NCI-H226 (cell line): ENCODE data around the gene AKNA.

Source experiments
- DNase-seq: peaks from one replicate; pipeline ENCODE4 v3.0.0-alpha.2; 2015

Gene AKNA, protein sequence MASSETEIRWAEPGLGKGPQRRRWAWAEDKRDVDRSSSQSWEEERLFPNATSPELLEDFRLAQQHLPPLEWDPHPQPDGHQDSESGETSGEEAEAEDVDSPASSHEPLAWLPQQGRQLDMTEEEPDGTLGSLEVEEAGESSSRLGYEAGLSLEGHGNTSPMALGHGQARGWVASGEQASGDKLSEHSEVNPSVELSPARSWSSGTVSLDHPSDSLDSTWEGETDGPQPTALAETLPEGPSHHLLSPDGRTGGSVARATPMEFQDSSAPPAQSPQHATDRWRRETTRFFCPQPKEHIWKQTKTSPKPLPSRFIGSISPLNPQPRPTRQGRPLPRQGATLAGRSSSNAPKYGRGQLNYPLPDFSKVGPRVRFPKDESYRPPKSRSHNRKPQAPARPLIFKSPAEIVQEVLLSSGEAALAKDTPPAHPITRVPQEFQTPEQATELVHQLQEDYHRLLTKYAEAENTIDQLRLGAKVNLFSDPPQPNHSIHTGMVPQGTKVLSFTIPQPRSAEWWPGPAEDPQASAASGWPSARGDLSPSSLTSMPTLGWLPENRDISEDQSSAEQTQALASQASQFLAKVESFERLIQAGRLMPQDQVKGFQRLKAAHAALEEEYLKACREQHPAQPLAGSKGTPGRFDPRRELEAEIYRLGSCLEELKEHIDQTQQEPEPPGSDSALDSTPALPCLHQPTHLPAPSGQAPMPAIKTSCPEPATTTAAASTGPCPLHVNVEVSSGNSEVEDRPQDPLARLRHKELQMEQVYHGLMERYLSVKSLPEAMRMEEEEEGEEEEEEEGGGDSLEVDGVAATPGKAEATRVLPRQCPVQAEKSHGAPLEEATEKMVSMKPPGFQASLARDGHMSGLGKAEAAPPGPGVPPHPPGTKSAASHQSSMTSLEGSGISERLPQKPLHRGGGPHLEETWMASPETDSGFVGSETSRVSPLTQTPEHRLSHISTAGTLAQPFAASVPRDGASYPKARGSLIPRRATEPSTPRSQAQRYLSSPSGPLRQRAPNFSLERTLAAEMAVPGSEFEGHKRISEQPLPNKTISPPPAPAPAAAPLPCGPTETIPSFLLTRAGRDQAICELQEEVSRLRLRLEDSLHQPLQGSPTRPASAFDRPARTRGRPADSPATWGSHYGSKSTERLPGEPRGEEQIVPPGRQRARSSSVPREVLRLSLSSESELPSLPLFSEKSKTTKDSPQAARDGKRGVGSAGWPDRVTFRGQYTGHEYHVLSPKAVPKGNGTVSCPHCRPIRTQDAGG (N-terminal part only)

GRCh38 chr9:114387680-114388356, at the start of gene AKNA:
Gene AKNA (minus strand): TSS chr9:114387982. CDS start chr9:114381333, 6,649 bp downstream.
- no peak for DNase-seq

GRCh38 chr9:114437401-114437893, 49.7 kb upstream of the AKNA start:
- no peak for DNase-seq

DNA sequence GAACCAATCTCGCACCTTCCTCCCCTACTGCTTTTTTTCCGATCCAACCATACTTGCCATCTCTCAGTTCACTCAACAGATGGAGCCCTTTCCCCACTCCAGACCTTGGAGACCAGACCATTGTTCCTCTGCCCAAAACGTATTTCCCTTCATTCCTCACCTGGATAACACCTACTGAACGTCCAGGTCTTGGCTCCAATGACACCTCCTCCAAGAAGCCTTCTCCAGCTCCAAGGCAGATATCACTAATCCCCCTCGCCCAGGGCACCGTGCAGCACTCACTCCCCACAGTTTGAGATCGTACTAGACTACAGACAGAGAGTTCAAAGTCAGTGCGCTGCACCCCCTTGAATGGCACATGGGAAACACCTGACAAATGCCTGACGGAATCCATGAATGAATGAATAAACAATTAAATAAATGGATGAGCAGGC, 47.1 kb upstream of the AKNA start:
- peak; percentile 7 for DNase-seq

GRCh38 chr9:114433720-114434255, 46.0 kb upstream of the AKNA start:
- no peak for DNase-seq

- no peak for DNase-seq
Measured at GRCh38 chr9:114433086-114433485, 45.3 kb upstream of the AKNA start.

DNA sequence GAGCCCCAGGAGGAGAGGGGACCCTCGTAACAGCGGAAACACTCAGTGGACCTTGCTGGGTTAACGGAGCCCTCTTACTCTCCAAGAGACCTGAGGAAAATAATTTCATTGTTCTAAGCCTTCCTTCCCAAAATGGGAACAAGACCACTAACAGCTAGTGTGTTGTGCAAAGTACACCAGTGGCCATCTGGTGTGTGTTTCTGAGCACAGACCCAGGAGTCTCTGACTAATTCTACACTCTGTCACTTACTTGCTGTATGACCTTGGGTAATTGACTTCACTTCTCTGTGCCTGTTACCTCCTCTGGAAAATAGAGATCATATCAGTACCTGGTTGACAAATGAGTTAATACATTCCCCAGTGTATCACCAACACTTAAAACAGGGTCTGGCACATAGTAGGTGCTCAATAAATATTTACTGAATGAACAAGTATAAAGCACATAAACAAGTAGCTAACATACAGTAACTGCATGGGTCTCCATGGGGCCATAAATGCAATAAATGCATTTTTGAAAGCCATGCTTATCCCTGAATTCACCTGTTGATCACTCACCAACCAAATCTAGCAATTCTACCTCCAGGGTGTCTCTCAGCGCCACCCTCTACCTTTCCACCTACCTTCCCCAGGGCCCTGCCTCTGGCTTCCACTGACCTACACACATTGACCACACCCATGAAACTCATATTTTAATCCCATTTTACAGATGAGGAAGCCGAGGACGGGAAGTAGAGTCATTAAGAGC, 44.7 kb upstream of the AKNA start:
- DNase-seq = no peak

GRCh38 chr9:114431770-114432169, 44.0 kb upstream of the AKNA start:
- DNase-seq = no peak

- no peak for DNase-seq
Measured at GRCh38 chr9:114431003-114431402, 43.2 kb upstream of the AKNA start.

DNA sequence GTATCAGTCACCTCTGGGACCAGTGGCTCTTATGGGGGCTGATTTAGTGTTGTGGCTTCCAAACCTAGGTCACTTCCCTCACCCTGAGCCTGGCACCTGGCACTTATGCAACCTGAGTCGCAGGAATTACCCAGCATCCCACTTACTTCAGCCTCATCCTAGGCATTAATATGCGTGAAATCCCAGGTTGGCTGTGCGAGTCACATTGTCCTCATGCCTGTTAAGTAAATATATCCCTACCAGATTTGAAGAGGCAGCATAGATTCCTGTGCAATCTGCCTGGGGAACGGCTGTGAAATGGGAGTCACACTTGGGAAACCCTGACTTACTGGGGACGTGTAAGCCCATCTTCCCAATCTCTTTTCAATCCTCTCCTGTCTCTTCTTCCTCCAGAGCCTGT, 42.7 kb upstream of the AKNA start:
- no peak for DNase-seq

DNA sequence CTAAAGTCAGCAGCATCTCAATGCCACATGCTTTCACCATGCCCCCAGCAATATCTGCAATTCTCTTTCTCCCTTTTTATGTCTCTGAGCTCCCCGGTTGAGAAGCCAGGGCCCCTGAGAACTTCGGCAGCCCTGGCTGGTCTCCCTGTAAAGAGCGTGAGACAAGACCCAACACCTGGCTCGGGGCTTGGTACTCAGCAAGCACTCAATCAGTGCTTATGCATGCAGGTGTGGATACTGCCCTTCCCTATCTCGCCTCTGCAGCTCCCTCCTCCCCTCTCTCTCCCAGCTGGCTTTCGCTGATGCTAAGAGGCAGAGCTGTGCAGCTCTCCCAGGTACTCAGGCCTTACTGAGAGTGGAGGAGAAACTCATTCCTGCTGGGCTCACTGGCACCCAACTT, 41.7 kb upstream of the AKNA start:
- no peak for DNase-seq

DNA sequence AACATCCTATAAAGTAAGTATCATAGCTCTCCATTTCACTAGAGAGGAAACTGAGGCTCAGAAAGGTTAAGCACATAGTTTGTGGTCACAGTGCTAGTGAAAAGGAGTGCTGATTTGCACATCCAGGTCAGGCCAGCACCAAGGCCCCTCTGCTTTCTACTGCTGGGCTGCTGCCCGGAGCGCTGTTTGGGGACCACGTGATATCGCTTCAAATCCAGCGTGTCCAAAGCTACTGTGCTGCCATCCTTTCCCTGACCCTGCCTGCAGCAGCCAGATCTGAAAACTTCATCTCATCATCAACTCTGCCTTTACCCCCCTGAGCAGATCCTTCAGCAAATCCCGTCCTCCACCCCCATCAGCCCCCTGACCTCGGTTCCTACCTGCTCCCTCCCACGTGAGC, 40.7 kb upstream of the AKNA start:
- no peak for DNase-seq

DNA sequence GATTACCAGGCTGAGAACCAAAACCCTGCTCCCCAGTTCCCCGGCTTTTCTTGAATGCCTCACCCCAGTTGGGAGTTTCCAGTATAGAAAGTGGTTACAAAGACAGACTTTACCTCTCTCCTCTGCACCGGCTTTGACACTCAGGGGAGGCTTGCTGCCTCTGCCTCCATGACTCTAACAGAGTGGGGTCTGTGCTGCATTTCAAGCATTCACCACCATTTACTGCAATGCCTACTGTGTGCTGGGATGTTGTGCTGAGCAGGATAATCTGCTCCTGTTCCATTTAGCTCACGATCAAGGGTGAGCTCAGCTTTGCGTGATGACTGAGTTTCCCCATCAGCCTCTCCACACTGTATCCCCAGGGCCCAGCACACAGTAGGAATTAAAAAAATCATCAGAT, 39.9 kb upstream of the AKNA start:
- DNase-seq = no peak

DNA sequence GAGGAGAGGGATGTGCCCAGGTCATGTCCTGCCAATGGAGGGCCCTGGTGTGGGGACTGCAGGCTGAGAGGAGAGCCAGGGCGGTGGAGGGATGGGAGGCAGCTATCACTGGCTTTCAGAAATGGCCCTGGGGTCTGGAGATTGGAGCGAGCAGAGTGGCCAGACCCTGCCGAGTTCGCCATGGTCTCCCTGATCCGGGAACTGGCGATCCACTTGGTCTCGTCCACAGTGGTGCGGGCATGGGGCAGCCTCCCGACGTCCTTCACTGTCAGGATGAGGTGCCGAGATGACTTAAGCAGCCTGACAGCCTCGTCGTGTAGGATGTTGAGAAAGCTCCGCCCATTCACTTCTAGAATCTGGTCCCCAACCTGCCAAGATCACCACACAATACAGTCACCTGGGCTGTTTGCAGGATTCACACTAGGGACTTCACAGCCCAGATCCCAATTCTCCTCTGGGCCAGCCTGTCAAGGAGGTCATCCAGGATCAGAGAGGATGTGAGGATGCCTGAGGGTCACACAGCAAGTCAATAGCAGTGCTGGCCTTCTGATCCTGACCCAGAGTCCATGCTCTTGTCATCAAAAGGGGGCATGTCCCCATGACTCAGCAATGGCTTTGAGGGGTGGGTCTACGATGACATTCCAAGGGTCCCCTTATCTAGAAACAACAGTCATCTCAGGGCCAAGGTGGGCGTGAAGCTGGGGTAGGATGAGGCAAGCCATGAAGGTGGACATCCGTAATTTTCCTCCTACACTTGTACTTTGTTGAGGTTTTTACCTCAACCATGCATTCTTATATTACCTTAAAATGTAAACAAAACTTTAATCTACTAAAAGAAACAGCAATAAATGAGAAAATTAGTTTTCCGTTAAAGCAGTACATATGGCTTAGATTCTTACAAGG, 38.5 kb upstream of the AKNA start:
- DNase-seq = no peak

- DNase-seq = no peak
Measured at GRCh38 chr9:114425126-114425525, 37.3 kb upstream of the AKNA start.

DNA sequence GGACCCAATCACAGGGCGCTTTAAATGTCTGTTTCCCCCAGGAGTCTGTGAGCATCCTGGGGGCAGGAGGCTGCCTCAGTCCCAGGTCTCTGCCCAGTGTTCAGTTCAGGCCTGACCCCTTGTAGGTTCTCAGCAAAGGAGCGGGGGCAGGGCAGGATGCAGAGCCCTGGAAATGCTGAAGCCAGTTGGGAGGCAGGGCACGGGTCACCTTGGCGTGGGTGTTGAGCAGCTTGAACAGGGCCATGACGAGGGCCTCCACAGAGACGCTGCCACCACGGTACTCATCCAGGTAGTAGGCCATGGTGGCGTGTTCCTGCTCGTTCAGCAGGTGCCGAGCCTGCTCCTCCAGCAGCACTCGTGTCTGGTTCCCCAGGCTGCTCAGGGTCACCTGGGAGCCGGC, 36.3 kb upstream of the AKNA start:
- no peak for DNase-seq

GRCh38 chr9:114423181-114423580, 35.4 kb upstream of the AKNA start:
- DNase-seq = no peak

- no peak for DNase-seq
Measured at GRCh38 chr9:114421147-114421546, 33.4 kb upstream of the AKNA start.

GRCh38 chr9:114419796-114420195, 32.0 kb upstream of the AKNA start:
- DNase-seq = no peak

DNA sequence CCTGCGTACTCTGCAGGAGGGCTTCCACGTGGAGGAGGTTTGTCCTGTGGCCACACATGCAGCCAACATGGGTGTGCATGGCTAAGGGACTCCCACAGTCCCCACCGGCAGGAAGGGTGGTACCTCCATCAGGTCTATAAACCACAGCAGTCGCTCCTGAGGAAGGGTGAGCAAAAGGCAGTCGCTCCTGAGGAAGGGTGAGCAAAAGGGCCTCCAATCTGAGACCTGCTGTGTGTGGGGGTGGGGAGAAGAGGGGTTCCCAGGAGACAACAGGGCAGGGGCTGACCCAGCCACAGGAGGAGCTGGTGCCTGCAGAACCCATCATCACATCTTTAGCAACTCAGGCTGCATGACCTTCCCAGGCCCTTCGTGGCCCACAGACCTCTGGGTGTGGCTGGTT, 30.3 kb upstream of the AKNA start:
- no peak for DNase-seq

GRCh38 chr9:114417511-114417910, 29.7 kb upstream of the AKNA start:
- DNase-seq = no peak
